ENCODE data around the gene DEFB131B.

GRCh38 chr11:71914617-71915189, 36.5 kb downstream of the DEFB131B start:
- TF ChIP-seq CTCF (IDR thresholded peaks at IDR 0.05), result no peak
- no peak for TF ChIP-seq EP300 (IDR thresholded peaks at IDR 0.05)
